MM.1S (cell line): Measurements from ENCODE around the gene SLC12A7.

ENCODE experiments used
- CTCF ChIP-seq: fragments of 300-600 bp; sonication (generic); IDR thresholded peaks from 2 replicates; pipeline ENCODE4 v1.5.1; 2016; ENCODE audit warnings: antibody characterized with exemption, low read length, mixed read lengths
- EZH2 ChIP-seq: fragments of 300-600 bp; sonication (generic); optimal IDR thresholded peaks from 2 replicates; pipeline ENCODE3; 2017; ENCODE audit warnings: low read depth, mild to moderate bottlenecking, antibody characterized with exemption, low read length, mixed read lengths

GRCh38 chr5:1156033-1156753 lies 44.3 kb upstream of the SLC12A7 start:
- no peak for TF ChIP-seq CTCF
- no peak for TF ChIP-seq EZH2
